SH-SY5Y (cell line): ENCODE data around the gene PTGR3.

Experiments used
- GATA2 ChIP-seq: IDR thresholded peaks from 2 replicates; pipeline ENCODE4 v1.6.1; 2011; ENCODE audit warnings: mild to moderate bottlenecking, low read depth, low read length
- GATA3 ChIP-seq: IDR thresholded peaks from 2 replicates; pipeline ENCODE4 v1.6.1; 2011; ENCODE audit warnings: low read depth, mild to moderate bottlenecking, low read length, moderate library complexity

- TF ChIP-seq GATA3 = no peak
- no peak for TF ChIP-seq GATA2
These were observed 20.0 kb upstream of the PTGR3 start for GRCh38 chr18:75228967-75229366.
